Gastrocnemius medialis (tissue), 4 donors: Measurements from ENCODE around the gene DTD1. TPM values are rescaled to one million over a fixed set of nuclear protein-coding genes. Genes with fewer than 3 reads are reported as not detected.

ENCODE experiments used
- ATAC-seq, 2 donors: fragments of 150-250 bp; one replicate each; pipeline ENCODE4 v1.9.1; 2016
- DNase-seq, 2 donors: peaks; one replicate each; pipeline ENCODE4 v3.0.0-alpha.2; 2019
- H3K27ac ChIP-seq, 4 donors: fragments of 200-600 bp; sonication (generic); 1 replicate in 1 of 4; 2 replicates in 3 of 4; pipeline ENCODE4 v1.5.1; 2016 to 2018; ENCODE audit warnings: mild to moderate bottlenecking in 2 of 4, moderate library complexity in 1 of 4
- H3K27me3 ChIP-seq, 3 donors: fragments of 200-600 bp; sonication (generic) in 2 of 3; 1 replicate in 1 of 3; 2 replicates in 2 of 3; pipeline versions ENCODE4 v1.5.1 to v1.6.0; 2016 to 2019; ENCODE audit warnings: mild to moderate bottlenecking in 1 of 3, moderate library complexity in 1 of 3
- H3K36me3 ChIP-seq, 2 donors: fragments of 200-600 bp; sonication (generic) in 1 of 2; one replicate each; pipeline ENCODE4 v1.5.1; 2017 to 2018
- H3K4me1 ChIP-seq, 2 donors: fragments of 200-600 bp; sonication (generic) in 1 of 2; one replicate each; pipeline ENCODE4 v1.5.1; 2016 to 2017; ENCODE audit warnings: mild to moderate bottlenecking in 2 of 2
- H3K4me3 ChIP-seq, 4 donors: fragments of 200-600 bp; sonication (generic) in 3 of 4; 1 replicate in 1 of 4; 2 replicates in 3 of 4; pipeline ENCODE4 v1.5.1; 2016 to 2019; ENCODE audit warnings: mild to moderate bottlenecking in 2 of 4
- H3K9me3 ChIP-seq, 3 donors: fragments of 200-600 bp; sonication (generic) in 2 of 3; 1 replicate in 1 of 3; 2 replicates in 2 of 3; pipeline ENCODE4 v1.5.1; 2016 to 2019
- POLR2A ChIP-seq, 2 donors: fragments of 450-650 bp; IDR thresholded peaks; one replicate each; pipeline ENCODE4 v1.6.1; 2017; ENCODE audit warnings: antibody characterized with exemption in 2 of 2, mild to moderate bottlenecking in 2 of 2, moderate library complexity in 2 of 2
- in situ Hi-C, 4 donors: fragments of 200-750 bp; cut with MboI; loops; one replicate each; pipeline versions ENCODE4 v1.15.0 to v1.8.0; 2017; ENCODE audit warnings: low sequenced_read_pairs in 4 of 4
- intact Hi-C: fragments of 100-400 bp; cut with DNase I; formaldehyde crosslinking; loops from one replicate; pipeline ENCODE4 v1.15.1; 2023; ENCODE audit warnings: low total_unique reads
- total RNA-seq, 4 donors: library from RNA; depleted of rRNA; stranded (reverse); fragments of >200 nt; gene quantifications; one replicate each; pipeline versions ENCODE4 v1.1.0 to v1.2.3, GENCODE V29; 2016
- TF ChIP-seq, protein P1 (sequence below), 5 experiments: fragments of 450-650 bp in 3 of 5; fragments of 200-600 bp in 2 of 5; sonication (generic) in 2 of 5; IDR thresholded peaks in 4 of 5; conservative IDR thresholded peaks in 1 of 5; 1 replicate in 4 of 5; 2 replicates in 1 of 5; pipeline ENCODE4 v1.5.1; 2016 to 2019; ENCODE audit warnings: antibody characterized with exemption in 5 of 5, mild to moderate bottlenecking in 3 of 5, moderate library complexity in 3 of 5

DTD1 gene
- total RNA-seq, 4 donors from 2014 or later: 18.0 to 33.0 (median 26.5) TPM

DNA sequence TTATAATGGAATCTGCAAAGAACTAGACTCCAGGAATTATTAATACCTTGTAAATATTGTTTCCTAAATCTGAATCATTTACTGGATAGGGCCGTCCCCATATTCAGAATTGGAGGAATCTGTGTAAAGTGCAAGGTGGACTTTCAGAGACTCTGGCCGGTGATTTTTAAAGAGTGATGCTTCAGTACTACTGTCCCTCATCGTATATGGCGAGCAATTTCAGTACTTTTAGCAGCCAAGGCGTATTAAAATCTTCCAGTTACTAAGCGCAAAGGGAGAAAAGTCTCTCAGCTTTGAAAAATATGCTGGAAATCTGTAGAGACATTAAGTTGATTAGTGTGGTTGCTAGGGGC lies 20.1 kb upstream of the DTD1 start:
- intact Hi-C loops: loop anchor here (1.0 to 5.0 kb wide), 5 partner anchors 19 to 280 kb away; partner anchors contain the start of genes DZANK1, POLR3F, SEC23B and ZNF133
- peaks cover 13 to 20% of the 10 kb centered on the region in 2 donors for H3K4me1 ChIP-seq
- no peaks in the 10 kb centered on the region for H3K27me3 ChIP-seq
- in situ Hi-C loops: loop anchor here in 1 of 4 donors (25.0 kb wide), 1 partner anchor 1830 kb away; the partner anchor contains the start of genes OTOR and SNRPB2
- H3K4me3 ChIP-seq: peak overlapping the region; percentile 61 to 85 (median 78)
- peak overlapping the region; percentile 82 to 90 (median 86) for H3K27ac ChIP-seq
- H3K36me3 ChIP-seq: peaks cover 0 to 27% of the 10 kb centered on the region in 2 donors
- no peaks in the 10 kb centered on the region for H3K9me3 ChIP-seq
- DNase-seq: no peak
- peak; percentile 21 to 30 for ATAC-seq
- TF ChIP-seq POLR2A (IDR thresholded peaks at IDR 0.05): no peak
- TF ChIP-seq, protein P1, sequence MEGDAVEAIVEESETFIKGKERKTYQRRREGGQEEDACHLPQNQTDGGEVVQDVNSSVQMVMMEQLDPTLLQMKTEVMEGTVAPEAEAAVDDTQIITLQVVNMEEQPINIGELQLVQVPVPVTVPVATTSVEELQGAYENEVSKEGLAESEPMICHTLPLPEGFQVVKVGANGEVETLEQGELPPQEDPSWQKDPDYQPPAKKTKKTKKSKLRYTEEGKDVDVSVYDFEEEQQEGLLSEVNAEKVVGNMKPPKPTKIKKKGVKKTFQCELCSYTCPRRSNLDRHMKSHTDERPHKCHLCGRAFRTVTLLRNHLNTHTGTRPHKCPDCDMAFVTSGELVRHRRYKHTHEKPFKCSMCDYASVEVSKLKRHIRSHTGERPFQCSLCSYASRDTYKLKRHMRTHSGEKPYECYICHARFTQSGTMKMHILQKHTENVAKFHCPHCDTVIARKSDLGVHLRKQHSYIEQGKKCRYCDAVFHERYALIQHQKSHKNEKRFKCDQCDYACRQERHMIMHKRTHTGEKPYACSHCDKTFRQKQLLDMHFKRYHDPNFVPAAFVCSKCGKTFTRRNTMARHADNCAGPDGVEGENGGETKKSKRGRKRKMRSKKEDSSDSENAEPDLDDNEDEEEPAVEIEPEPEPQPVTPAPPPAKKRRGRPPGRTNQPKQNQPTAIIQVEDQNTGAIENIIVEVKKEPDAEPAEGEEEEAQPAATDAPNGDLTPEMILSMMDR (IDR thresholded peaks at IDR 0.05 in 4 of 5, conservative IDR thresholded peaks at IDR 0.05 in 1 of 5): no peak

DNA sequence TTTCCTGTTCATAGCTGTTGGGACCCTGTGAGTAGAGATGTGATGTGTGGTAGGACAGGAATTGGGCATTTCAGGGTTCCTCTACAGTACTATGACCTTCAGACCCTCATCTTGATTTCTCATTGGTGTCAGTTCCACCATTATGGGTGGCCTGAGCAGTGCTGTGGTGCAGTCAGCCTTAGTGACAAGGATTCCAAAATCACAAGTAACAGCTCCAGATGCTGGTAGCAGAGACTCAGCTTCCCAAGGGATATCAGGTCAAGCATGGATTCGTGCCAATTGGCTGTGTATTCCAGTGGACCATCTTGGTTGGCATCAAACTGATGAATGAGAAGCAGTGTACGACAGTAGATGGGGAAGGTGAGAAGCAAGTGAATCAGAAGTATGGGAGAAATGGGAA lies 16.8 kb upstream of the DTD1 start:
- intact Hi-C loops: no loop called here
- no peak for ATAC-seq
- H3K9me3 ChIP-seq: no peaks in the 10 kb centered on the region
- no peaks in the 10 kb centered on the region for H3K27me3 ChIP-seq
- H3K4me3 ChIP-seq: no peak overlapping the region
- in situ Hi-C loops: loop anchor here in 1 of 4 donors (25.0 kb wide), 1 partner anchor 1834 kb away; the partner anchor contains the start of genes OTOR and SNRPB2
- TF ChIP-seq POLR2A (IDR thresholded peaks at IDR 0.05): no peak
- TF ChIP-seq, protein P1 (IDR thresholded peaks at IDR 0.05 in 4 of 5, conservative IDR thresholded peaks at IDR 0.05 in 1 of 5): no peak
- DNase-seq: no peak
- H3K36me3 ChIP-seq: peaks cover 0 to 24% of the 10 kb centered on the region in 2 donors
- peaks cover 13 to 20% of the 10 kb centered on the region in 2 donors for H3K4me1 ChIP-seq
- H3K27ac ChIP-seq: no peak overlapping the region

DNA sequence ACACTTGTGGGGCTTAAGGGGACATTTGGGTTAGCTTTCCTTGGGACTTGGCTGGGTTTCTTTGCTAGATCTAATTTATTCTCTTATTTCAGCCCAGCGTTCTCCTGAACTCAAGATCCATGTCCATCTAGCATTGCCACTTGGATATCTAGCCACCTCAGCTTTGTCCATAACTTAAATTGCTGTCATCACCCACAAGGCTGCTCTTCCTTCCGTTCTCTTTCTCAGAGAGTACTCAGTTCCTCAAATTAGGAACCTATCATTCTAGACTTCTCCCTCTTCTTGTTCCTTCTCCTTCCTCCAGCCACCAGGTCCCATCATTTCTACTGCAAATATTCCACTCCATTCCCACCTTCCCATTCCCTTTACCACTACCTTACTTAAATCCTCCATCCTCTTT lies 16.3 kb upstream of the DTD1 start:
- in situ Hi-C loops: loop anchor here in 1 of 4 donors (25.0 kb wide), 1 partner anchor 1834 kb away; the partner anchor contains the start of genes OTOR and SNRPB2
- intact Hi-C loops: no loop called here
- Histone ChIP-seq H3K4me1 (peaks cover 10 to 18% of the 10 kb centered on the region in 2 donors), H3K27ac (no peak overlapping the region), H3K36me3 (peaks cover 0 to 24% of the 10 kb centered on the region in 2 donors), H3K27me3 (no peaks in the 10 kb centered on the region), H3K4me3 (no peak overlapping the region), H3K9me3 (no peaks in the 10 kb centered on the region)
- TF ChIP-seq POLR2A (IDR thresholded peaks at IDR 0.05): no peak
- TF ChIP-seq, protein P1 (IDR thresholded peaks at IDR 0.05 in 4 of 5, conservative IDR thresholded peaks at IDR 0.05 in 1 of 5): no peak
- no peak for ATAC-seq
- no peak for DNase-seq

DNA sequence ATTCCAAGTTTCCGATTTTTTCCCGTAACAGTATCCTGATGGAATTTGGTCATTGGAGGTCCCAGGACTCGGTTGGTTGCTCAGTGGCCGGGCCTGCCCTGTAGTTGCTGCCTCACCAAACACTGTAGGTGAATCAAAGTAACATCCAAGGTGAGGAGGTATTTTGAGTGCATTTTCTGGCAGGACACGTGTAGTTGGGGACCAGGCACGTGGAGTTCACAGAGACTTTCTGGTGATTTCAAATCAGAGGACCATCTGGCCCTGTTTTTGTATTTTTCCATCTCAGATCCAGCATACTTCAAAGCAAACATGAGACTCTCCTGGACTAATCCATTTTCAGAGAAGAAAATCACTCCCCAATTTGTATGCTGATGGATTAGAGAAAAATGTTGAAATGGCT lies 9.9 kb upstream of the DTD1 start:
- Histone ChIP-seq H3K9me3 (no peaks in the 10 kb centered on the region), H3K4me1 (no peaks in the 10 kb centered on the region), H3K27ac (no peak overlapping the region), H3K36me3 (no peaks in the 10 kb centered on the region), H3K4me3 (no peak overlapping the region), H3K27me3 (no peaks in the 10 kb centered on the region)
- DNase-seq (no peak), ATAC-seq (no peak)
- TF ChIP-seq, protein P1 (IDR thresholded peaks at IDR 0.05 in 4 of 5, conservative IDR thresholded peaks at IDR 0.05 in 1 of 5): no peak
- TF ChIP-seq POLR2A (IDR thresholded peaks at IDR 0.05): no peak
- in situ Hi-C loops (loop anchor here in 1 of 4 donors (25.0 kb wide), 1 partner anchor 209 kb away; no protein-coding TSS in a partner anchor), intact Hi-C loops (no loop called here)
